Measurements from ENCODE around the gene ELP6.

GRCh38 chr3:47485812-47486211 is 27.7 kb downstream of the ELP6 start:
- TF ChIP-seq CTCF (IDR thresholded peaks at IDR 0.05 in 4 of 5, conservative IDR thresholded peaks at IDR 0.05 in 1 of 5) (no peak), POLR2A (IDR thresholded peaks at IDR 0.05) (no peak)
